Glutamatergic neuron (in vitro differentiated cells): ENCODE measurements around the gene PSAP. TPM values are rescaled to one million over a fixed set of nuclear protein-coding genes. Genes with fewer than 3 reads are reported as not detected.

Experiments used
- DNase-seq: peaks from one replicate; pipeline ENCODE4 v3.0.0; 2022
- H3K27ac Mint-ChIP-seq: one replicate; pipeline ENCODE4 v1.8.0; 2020; ENCODE audit warnings: mild to moderate bottlenecking, mixed read lengths, inconsistent platforms; ENCODE audit not compliant: unreplicated experiment
- H3K27me3 Mint-ChIP-seq: one replicate; pipeline ENCODE4 v1.8.0; 2020; ENCODE audit warnings: mild to moderate bottlenecking, moderate library complexity, mixed read lengths, inconsistent platforms; ENCODE audit not compliant: unreplicated experiment
- H3K36me3 Mint-ChIP-seq: one replicate; pipeline ENCODE4 v1.8.0; 2020; ENCODE audit warnings: mild to moderate bottlenecking, mixed read lengths, inconsistent platforms; ENCODE audit not compliant: unreplicated experiment
- H3K4me1 Mint-ChIP-seq: one replicate; pipeline ENCODE4 v1.8.0; 2020; ENCODE audit warnings: mild to moderate bottlenecking, low read depth, mixed read lengths, inconsistent platforms; ENCODE audit not compliant: unreplicated experiment
- H3K4me3 Mint-ChIP-seq: one replicate; pipeline ENCODE4 v1.8.0; 2020; ENCODE audit warnings: mild to moderate bottlenecking, mixed read lengths, inconsistent platforms; ENCODE audit not compliant: unreplicated experiment
- H3K9me3 Mint-ChIP-seq: one replicate; pipeline ENCODE4 v1.8.0; 2020; ENCODE audit warnings: mild to moderate bottlenecking, moderate library complexity, mixed read lengths, inconsistent platforms; ENCODE audit not compliant: unreplicated experiment
- total RNA-seq: library from RNA; stranded (reverse); fragmentation: NEBNext Ultra II Directional; extraction: Animal tissue kit (Norgen Biotek cat#: 25700); gene quantifications from one replicate; pipeline ENCODE4 v1.2.1, GENCODE V29; 2021; ENCODE audit not compliant: unreplicated experiment
- TF ChIP-seq, protein P1 (sequence below): fragments of 200-600 bp; sonication (generic); IDR thresholded peaks from one replicate; pipeline ENCODE4 v1.5.0; 2021; ENCODE audit not compliant: partially characterized antibody, unreplicated experiment

The PSAP gene
- total RNA-seq, 1 donor from 2014 or later, result 737 TPM

- Mint-ChIP-seq H3K27me3 (peaks cover 11% of the 10 kb centered on the region), H3K9me3 (peaks cover 20% of the 10 kb centered on the region), H3K27ac (no peak overlapping the region), H3K4me3 (no peak overlapping the region), H3K4me1 (peaks cover 40% of the 10 kb centered on the region), H3K36me3 (no peaks in the 10 kb centered on the region)
- DNase-seq, result no peak
- TF ChIP-seq, protein P1, sequence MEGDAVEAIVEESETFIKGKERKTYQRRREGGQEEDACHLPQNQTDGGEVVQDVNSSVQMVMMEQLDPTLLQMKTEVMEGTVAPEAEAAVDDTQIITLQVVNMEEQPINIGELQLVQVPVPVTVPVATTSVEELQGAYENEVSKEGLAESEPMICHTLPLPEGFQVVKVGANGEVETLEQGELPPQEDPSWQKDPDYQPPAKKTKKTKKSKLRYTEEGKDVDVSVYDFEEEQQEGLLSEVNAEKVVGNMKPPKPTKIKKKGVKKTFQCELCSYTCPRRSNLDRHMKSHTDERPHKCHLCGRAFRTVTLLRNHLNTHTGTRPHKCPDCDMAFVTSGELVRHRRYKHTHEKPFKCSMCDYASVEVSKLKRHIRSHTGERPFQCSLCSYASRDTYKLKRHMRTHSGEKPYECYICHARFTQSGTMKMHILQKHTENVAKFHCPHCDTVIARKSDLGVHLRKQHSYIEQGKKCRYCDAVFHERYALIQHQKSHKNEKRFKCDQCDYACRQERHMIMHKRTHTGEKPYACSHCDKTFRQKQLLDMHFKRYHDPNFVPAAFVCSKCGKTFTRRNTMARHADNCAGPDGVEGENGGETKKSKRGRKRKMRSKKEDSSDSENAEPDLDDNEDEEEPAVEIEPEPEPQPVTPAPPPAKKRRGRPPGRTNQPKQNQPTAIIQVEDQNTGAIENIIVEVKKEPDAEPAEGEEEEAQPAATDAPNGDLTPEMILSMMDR, result no peak
Measured at GRCh38 chr10:71834343-71834674, 16.7 kb downstream of the PSAP start.

GRCh38 chr10:71833451-71834342 is 17.4 kb downstream of the PSAP start:
- no peaks in the 10 kb centered on the region for H3K36me3 Mint-ChIP-seq
- H3K9me3 Mint-ChIP-seq, result peaks cover 19% of the 10 kb centered on the region
- TF ChIP-seq, protein P1, result no peak
- peaks cover 11% of the 10 kb centered on the region for H3K27me3 Mint-ChIP-seq
- no peak overlapping the region for H3K4me3 Mint-ChIP-seq
- no peak for DNase-seq
- H3K27ac Mint-ChIP-seq, result no peak overlapping the region
- peaks cover 37% of the 10 kb centered on the region for H3K4me1 Mint-ChIP-seq

DNA sequence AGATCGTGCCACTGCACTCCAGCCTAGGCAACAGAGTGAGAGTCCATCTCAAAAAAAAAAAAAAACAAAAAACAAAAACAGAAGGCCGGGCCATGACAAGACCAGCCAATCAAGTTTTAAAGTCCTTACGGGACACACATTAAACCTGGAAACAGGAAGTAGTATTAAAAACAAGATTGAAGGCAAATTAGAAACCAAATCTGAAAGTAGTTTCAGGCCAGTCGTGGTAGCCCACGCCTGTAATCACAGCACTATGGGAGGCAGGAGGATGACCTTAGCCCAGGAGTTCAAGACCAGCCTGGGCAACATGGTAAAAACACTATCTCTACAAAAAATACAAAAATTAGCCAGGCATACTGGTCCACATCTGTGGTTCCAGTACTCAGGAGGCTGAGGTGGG is 18.1 kb downstream of the PSAP start:
- Mint-ChIP-seq H3K4me1 (peaks cover 30% of the 10 kb centered on the region), H3K9me3 (peaks cover 17% of the 10 kb centered on the region), H3K36me3 (no peaks in the 10 kb centered on the region), H3K4me3 (no peak overlapping the region), H3K27ac (peak overlapping the region; percentile 62), H3K27me3 (peaks cover 11% of the 10 kb centered on the region)
- TF ChIP-seq, protein P1, result no peak
- DNase-seq, result no peak

- no peak for DNase-seq
- Mint-ChIP-seq H3K4me3 (no peak overlapping the region), H3K27me3 (peaks cover 11% of the 10 kb centered on the region), H3K36me3 (no peaks in the 10 kb centered on the region), H3K4me1 (peaks cover 19% of the 10 kb centered on the region), H3K27ac (no peak overlapping the region), H3K9me3 (peaks cover 9% of the 10 kb centered on the region)
- TF ChIP-seq, protein P1, result no peak
Measured at GRCh38 chr10:71831646-71832552, 19.2 kb downstream of the PSAP start.

GRCh38 chr10:71830726-71831125 is 20.3 kb downstream of the PSAP start:
- Mint-ChIP-seq H3K9me3 (peaks cover 8% of the 10 kb centered on the region), H3K27ac (no peak overlapping the region), H3K36me3 (no peaks in the 10 kb centered on the region), H3K4me3 (no peak overlapping the region), H3K27me3 (peaks cover 6% of the 10 kb centered on the region), H3K4me1 (peaks cover 7% of the 10 kb centered on the region)
- TF ChIP-seq, protein P1, result no peak
- DNase-seq, result no peak
